Stimulated activated memory B cell treated with anti-CD40 and anti-IgM and Interleukin-4, amounts not matched to agents 10 μg/mL and 1 μg/mL and 100 μg/mL, for 72 hours (primary cell): ENCODE results near the gene NARS2.
A peak's percentile ranks its signal among the peaks of the same experiment; 100 is the strongest.

Source experiments
- ATAC-seq: fragments of 150-1000 bp; cut with Tn5 transposase; 2 replicates; pipeline ENCODE4 v1.10.0; 2021
- H3K27ac Mint-ChIP-seq: one replicate; pipeline ENCODE4 v1.8.0; 2022; ENCODE audit warnings: mild to moderate bottlenecking, mixed read lengths
- H3K27me3 Mint-ChIP-seq: one replicate; pipeline ENCODE4 v1.8.0; 2022; ENCODE audit warnings: mixed read lengths
- H3K36me3 Mint-ChIP-seq: one replicate; pipeline ENCODE4 v1.8.0; 2022; ENCODE audit warnings: mixed read lengths
- H3K4me1 Mint-ChIP-seq: one replicate; pipeline ENCODE4 v1.8.0; 2022; ENCODE audit warnings: mixed read lengths
- H3K4me3 Mint-ChIP-seq: one replicate; pipeline ENCODE4 v1.8.0; 2022; ENCODE audit warnings: mild to moderate bottlenecking, moderate library complexity, mixed read lengths
- H3K9me3 Mint-ChIP-seq: one replicate; pipeline ENCODE4 v1.8.0; 2022; ENCODE audit warnings: mixed read lengths

The NARS2 gene

DNA sequence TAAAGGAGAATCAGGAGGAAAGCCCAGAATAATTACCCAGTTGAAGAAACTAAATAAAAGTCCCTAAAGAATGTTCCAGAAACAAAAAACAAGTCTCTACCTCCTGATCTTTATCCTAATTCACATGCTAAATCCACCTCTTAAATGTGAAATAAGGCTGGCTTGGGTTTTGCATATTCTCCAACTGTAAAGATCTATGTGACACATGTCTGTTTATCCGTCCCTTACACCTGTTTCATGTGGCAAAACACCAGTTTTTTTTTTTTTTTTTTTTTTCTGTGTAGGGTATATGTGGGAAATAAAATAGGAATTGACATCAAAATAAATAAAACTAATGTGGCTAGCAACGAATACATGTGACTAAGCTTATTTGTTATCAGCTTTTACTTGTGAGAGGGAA lies 70.5 kb downstream of the NARS2 start:
- no peak overlapping the region for H3K4me3 Mint-ChIP-seq
- peaks cover 7% of the 10 kb centered on the region for H3K4me1 Mint-ChIP-seq
- H3K9me3 Mint-ChIP-seq = no peaks in the 10 kb centered on the region
- no peak overlapping the region for H3K27ac Mint-ChIP-seq
- peaks cover 12% of the 10 kb centered on the region for H3K36me3 Mint-ChIP-seq
- no peak for ATAC-seq
- no peaks in the 10 kb centered on the region for H3K27me3 Mint-ChIP-seq

DNA sequence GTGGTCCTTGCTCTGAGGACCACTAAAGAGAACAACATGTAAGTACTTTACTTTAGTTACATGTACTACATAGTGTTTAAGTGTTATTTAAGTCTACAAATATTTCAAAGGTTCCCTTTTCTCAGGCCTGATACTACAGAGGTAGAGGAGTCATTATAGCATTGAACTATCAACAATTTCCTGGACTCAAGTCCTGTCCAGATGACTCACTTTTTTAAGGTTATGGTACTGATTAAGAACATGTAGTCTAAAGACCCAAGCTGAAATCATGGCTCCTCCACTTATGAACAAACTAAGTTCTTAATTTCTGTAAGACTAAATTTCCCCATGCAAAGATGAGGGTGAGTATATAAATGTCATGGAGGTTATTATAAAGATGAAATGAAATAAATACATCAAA lies 74.7 kb downstream of the NARS2 start:
- H3K4me1 Mint-ChIP-seq = peaks cover 6% of the 10 kb centered on the region
- H3K4me3 Mint-ChIP-seq = no peak overlapping the region
- H3K27me3 Mint-ChIP-seq = no peaks in the 10 kb centered on the region
- no peak overlapping the region for H3K27ac Mint-ChIP-seq
- peaks cover 7% of the 10 kb centered on the region for H3K36me3 Mint-ChIP-seq
- no peak for ATAC-seq
- H3K9me3 Mint-ChIP-seq = no peaks in the 10 kb centered on the region

GRCh38 chr11:78497293-78497692 lies 77.4 kb downstream of the NARS2 start:
- no peaks in the 10 kb centered on the region for H3K9me3 Mint-ChIP-seq
- no peak for ATAC-seq
- peaks cover 9% of the 10 kb centered on the region for H3K36me3 Mint-ChIP-seq
- no peak overlapping the region for H3K4me3 Mint-ChIP-seq
- H3K4me1 Mint-ChIP-seq = peaks cover 6% of the 10 kb centered on the region
- no peak overlapping the region for H3K27ac Mint-ChIP-seq
- no peaks in the 10 kb centered on the region for H3K27me3 Mint-ChIP-seq

DNA sequence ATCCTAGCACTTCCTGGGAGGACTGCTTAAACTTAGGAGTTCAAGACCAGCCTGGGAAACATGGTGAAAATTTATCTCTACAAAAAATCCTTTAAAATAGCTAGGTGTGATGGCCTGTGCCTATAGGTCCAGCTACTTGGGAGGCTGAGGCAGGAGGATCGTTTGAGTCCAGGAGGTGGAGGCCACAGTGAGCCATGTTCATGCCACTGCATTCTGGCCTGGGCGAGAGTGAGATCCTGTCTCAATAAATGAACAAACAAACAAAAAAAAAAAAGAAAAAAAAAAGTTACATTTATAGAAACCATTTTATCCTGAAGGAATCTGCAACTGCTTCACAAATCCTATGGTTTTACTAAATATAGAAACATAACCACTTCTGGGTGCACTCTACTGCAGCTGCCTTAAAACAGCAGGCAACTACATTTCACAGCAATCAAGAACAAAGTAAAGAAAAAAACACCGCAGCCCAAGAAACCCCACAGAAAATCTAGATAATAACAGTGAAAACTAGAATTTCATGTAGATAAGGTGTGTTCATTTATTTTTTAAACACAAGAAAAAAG lies 81.2 kb downstream of the NARS2 start:
- no peak overlapping the region for H3K4me3 Mint-ChIP-seq
- no peak for ATAC-seq
- no peaks in the 10 kb centered on the region for H3K9me3 Mint-ChIP-seq
- H3K36me3 Mint-ChIP-seq = peaks cover 31% of the 10 kb centered on the region
- no peak overlapping the region for H3K27ac Mint-ChIP-seq
- peaks cover 12% of the 10 kb centered on the region for H3K4me1 Mint-ChIP-seq
- H3K27me3 Mint-ChIP-seq = no peaks in the 10 kb centered on the region

- H3K4me3 Mint-ChIP-seq = no peak overlapping the region
- H3K9me3 Mint-ChIP-seq = no peaks in the 10 kb centered on the region
- peaks cover 32% of the 10 kb centered on the region for H3K36me3 Mint-ChIP-seq
- H3K4me1 Mint-ChIP-seq = peaks cover 12% of the 10 kb centered on the region
- H3K27me3 Mint-ChIP-seq = no peaks in the 10 kb centered on the region
- H3K27ac Mint-ChIP-seq = no peak overlapping the region
- ATAC-seq = no peak
Measured at GRCh38 chr11:78492973-78493372, 81.7 kb downstream of the NARS2 start.

- Mint-ChIP-seq H3K4me1 (peaks cover 8% of the 10 kb centered on the region), H3K27ac (no peak overlapping the region), H3K4me3 (no peak overlapping the region), H3K9me3 (no peaks in the 10 kb centered on the region), H3K36me3 (peaks cover 65% of the 10 kb centered on the region), H3K27me3 (no peaks in the 10 kb centered on the region)
- no peak for ATAC-seq
Measured at GRCh38 chr11:78489184-78489583, 85.5 kb downstream of the NARS2 start.

DNA sequence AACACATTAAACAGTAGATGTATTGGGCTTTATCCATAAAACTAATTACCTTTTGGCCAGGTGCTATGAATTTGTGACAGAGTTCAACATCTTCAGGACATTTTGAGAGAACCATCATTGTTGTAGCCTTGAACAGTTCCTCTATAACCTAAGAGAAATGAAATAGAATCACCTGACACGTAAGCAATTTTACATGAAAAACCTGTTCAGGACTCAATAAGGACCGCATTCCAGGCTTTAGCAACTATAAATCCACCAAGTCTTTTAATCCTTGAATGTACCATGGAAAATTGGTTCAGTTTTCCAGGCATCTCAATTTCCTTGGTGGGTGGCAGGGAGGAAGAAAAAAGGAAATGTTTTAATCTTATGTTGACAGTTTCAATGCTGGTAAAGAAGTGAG lies 96.1 kb downstream of the NARS2 start:
- Mint-ChIP-seq H3K9me3 (no peaks in the 10 kb centered on the region), H3K27ac (no peak overlapping the region), H3K4me3 (no peak overlapping the region), H3K4me1 (peaks cover 16% of the 10 kb centered on the region), H3K27me3 (no peaks in the 10 kb centered on the region), H3K36me3 (peaks cover 46% of the 10 kb centered on the region)
- ATAC-seq = no peak

GRCh38 chr11:78476066-78476465 lies 98.6 kb downstream of the NARS2 start:
- Mint-ChIP-seq H3K27me3 (no peaks in the 10 kb centered on the region), H3K36me3 (peaks cover 48% of the 10 kb centered on the region), H3K4me3 (no peak overlapping the region), H3K4me1 (no peaks in the 10 kb centered on the region), H3K27ac (no peak overlapping the region), H3K9me3 (peaks cover 3% of the 10 kb centered on the region)
- ATAC-seq = no peak

DNA sequence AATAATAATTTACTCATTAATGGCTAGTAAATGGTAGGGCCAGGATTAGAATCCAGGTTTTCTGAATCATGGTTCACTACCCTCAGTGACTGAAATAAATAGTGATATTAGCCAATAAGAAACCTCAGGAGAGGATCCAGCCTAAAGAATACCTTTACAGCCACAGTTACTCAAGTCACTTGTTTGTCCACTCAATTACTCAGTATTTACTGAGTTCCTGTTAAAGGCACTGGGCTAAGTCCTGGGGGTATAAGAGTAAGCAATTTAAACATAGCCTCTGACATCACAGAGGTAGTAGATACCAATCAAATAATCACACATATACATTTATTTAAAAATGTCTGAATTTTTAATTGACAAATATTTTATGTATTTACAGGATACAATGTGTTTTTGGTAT lies 100.2 kb downstream of the NARS2 start:
- ATAC-seq = no peak
- H3K4me1 Mint-ChIP-seq = peaks cover 9% of the 10 kb centered on the region
- peaks cover 52% of the 10 kb centered on the region for H3K36me3 Mint-ChIP-seq
- H3K27me3 Mint-ChIP-seq = no peaks in the 10 kb centered on the region
- H3K9me3 Mint-ChIP-seq = peaks cover 3% of the 10 kb centered on the region
- H3K4me3 Mint-ChIP-seq = no peak overlapping the region
- no peak overlapping the region for H3K27ac Mint-ChIP-seq

DNA sequence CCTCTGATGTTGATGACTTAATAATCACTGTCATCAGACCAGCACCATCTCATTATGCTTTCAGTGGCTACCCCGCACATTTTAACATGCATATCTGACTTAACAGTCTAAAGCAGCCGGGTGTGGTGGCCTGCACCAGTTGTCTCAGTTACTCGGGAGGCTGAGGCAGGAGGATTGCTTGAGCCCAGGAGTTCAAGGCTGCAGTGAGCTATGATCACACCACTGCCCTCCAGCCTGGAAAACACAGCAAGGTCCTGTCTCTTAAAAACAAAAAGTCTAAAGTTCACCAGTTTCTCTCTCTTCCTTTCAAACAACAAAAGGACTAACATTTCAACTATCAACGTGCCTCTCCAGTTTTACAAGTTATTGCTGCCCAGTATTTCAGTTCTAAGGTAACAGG lies 101.8 kb downstream of the NARS2 start:
- peaks cover 3% of the 10 kb centered on the region for H3K9me3 Mint-ChIP-seq
- peak overlapping the region; percentile 26 for H3K27ac Mint-ChIP-seq
- no peak for ATAC-seq
- no peak overlapping the region for H3K4me3 Mint-ChIP-seq
- peaks cover 12% of the 10 kb centered on the region for H3K4me1 Mint-ChIP-seq
- H3K36me3 Mint-ChIP-seq = peaks cover 52% of the 10 kb centered on the region
- no peaks in the 10 kb centered on the region for H3K27me3 Mint-ChIP-seq

- H3K36me3 Mint-ChIP-seq = peaks cover 47% of the 10 kb centered on the region
- H3K4me3 Mint-ChIP-seq = no peak overlapping the region
- H3K4me1 Mint-ChIP-seq = peaks cover 12% of the 10 kb centered on the region
- H3K27ac Mint-ChIP-seq = peak overlapping the region; percentile 26
- no peak for ATAC-seq
- H3K27me3 Mint-ChIP-seq = no peaks in the 10 kb centered on the region
- H3K9me3 Mint-ChIP-seq = peaks cover 3% of the 10 kb centered on the region
Measured at GRCh38 chr11:78472382-78472781, 102.3 kb downstream of the NARS2 start.

DNA sequence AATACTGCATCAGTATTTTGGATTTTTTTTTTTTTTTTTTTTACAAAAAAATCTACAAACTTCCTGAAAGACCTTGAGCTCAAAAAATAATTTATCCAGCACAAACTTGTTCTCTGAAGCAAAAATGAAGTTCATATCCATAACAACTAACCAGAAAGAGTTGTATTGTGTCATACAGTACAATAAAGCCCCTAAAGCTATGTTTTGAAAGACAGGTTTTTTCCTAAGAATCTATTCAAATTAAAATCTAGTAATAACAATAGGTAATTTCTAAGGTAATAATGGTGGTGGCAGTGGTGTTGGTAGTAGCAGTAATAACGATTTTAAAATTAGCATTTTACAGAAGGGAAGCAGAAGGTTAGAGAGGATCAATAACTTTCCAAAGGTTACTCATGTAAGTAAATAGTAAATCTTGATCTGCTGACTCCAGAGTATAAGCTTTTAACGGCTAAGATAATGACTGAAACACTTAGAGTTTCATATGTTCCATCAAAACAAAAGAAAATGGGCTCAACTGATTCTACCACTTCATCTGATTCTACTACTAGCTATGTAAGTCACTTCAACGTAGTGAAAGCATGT lies 103.7 kb downstream of the NARS2 start:
- peaks cover 15% of the 10 kb centered on the region for H3K4me1 Mint-ChIP-seq
- H3K27ac Mint-ChIP-seq = no peak overlapping the region
- peaks cover 3% of the 10 kb centered on the region for H3K9me3 Mint-ChIP-seq
- no peak for ATAC-seq
- no peaks in the 10 kb centered on the region for H3K27me3 Mint-ChIP-seq
- no peak overlapping the region for H3K4me3 Mint-ChIP-seq
- peaks cover 37% of the 10 kb centered on the region for H3K36me3 Mint-ChIP-seq

DNA sequence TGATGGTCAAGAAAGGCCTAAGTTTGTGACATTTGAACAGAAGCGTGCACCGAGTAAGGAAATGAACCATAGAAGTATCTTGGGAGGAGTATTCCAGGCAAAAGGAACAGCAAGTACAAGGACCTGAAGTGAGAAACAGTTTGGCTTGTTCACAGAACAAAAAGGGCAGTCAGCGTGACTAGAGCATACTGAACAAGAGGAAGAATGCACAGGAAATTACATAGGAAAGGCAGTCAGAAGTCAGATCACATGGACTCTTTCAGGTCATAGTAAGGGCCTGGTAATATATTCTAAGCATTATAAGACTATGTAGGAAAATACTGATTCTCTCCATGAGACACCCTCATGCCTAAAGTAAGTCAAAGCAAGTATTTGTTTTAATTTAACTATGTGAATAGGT lies 104.8 kb downstream of the NARS2 start:
- no peak overlapping the region for H3K4me3 Mint-ChIP-seq
- peaks cover 25% of the 10 kb centered on the region for H3K4me1 Mint-ChIP-seq
- ATAC-seq = no peak
- no peaks in the 10 kb centered on the region for H3K27me3 Mint-ChIP-seq
- H3K9me3 Mint-ChIP-seq = peaks cover 3% of the 10 kb centered on the region
- peaks cover 36% of the 10 kb centered on the region for H3K36me3 Mint-ChIP-seq
- peak overlapping the region; percentile 63 for H3K27ac Mint-ChIP-seq

GRCh38 chr11:78467931-78468330 lies 106.7 kb downstream of the NARS2 start:
- Mint-ChIP-seq H3K4me3 (no peak overlapping the region), H3K27me3 (no peaks in the 10 kb centered on the region), H3K4me1 (peaks cover 25% of the 10 kb centered on the region), H3K9me3 (peaks cover 3% of the 10 kb centered on the region), H3K36me3 (peaks cover 35% of the 10 kb centered on the region), H3K27ac (no peak overlapping the region)
- ATAC-seq = no peak

DNA sequence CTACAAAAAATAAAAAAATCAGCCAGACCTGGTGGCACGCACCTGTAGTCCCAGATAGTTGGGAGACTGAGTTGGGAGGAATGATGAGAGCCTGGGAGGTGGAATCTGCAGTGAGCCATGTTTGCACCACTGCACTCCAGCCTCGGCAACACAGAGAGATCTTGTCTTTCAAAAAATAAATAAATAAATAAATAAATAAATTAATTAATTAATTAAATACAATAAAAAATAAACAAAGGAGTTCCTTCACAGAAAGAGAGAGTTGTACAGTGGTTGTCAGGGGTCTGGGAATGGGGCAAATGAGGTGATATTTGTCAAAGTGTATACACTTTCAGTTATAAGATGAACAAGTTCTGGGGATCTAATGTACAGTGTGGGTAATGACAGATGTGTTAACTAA lies 107.3 kb downstream of the NARS2 start:
- Mint-ChIP-seq H3K4me1 (peaks cover 25% of the 10 kb centered on the region), H3K36me3 (peaks cover 29% of the 10 kb centered on the region), H3K9me3 (peaks cover 3% of the 10 kb centered on the region), H3K4me3 (no peak overlapping the region), H3K27me3 (no peaks in the 10 kb centered on the region), H3K27ac (peak overlapping the region; percentile 84)
- no peak for ATAC-seq

DNA sequence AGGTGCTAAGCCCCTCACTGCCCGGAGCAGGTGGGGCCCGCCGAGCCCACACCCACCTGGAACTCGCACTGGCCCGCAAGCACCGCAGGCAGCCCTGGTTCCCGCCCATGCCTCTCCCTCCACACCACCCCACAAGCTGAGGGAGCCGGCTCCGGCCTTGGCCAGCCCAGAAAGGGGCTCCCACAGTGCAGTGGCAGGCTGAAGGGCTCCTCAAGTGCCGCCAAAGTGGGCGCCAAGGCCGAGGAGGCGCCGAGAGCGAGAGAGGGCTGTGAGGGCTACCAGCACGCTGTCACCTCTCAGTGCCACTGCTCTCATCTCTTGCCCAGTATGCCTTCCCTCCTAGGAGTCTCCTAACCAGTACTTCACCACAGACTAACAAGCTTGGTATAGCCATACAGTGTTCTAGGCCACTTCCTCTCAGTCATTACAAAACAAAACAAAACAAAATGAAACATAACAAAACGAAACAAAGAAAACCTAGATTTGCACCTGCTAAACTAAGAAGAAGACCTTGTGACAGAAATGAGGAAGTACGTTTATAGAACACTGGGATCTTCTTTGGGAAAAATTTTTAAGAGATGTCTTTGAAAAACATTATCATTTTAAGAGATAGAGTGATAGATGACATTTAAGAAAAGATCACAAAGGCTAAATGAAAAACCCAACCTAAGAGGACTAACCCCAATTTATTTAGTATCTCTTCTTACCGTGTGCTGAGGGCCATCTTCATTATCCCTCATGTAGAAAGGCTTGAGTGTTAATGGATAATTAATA lies 109.3 kb downstream of the NARS2 start:
- Mint-ChIP-seq H3K36me3 (peaks cover 41% of the 10 kb centered on the region), H3K4me1 (peaks cover 28% of the 10 kb centered on the region), H3K27ac (peak overlapping the region; percentile 84), H3K27me3 (no peaks in the 10 kb centered on the region), H3K4me3 (peak overlapping the region; percentile 37), H3K9me3 (no peaks in the 10 kb centered on the region)
- ATAC-seq = peak; percentile 99
